NCI-H510A treated with DMSO at 0.1 percent for 48 hours (cell line): Measurements from ENCODE around the gene NPTX1.

ENCODE experiments used
- DNase-seq: peaks from one replicate; lab custom pipeline; 2025; lab: John Stamatoyannopoulos, UW

The NPTX1 gene

GRCh38 chr17:80443916-80444643 lies 32.3 kb downstream of the NPTX1 start:
- no peak for DNase-seq

- no peak for DNase-seq
These were observed 32.9 kb downstream of the NPTX1 start for GRCh38 chr17:80443498-80443897.

- no peak for DNase-seq
These were observed 33.6 kb downstream of the NPTX1 start for GRCh38 chr17:80442764-80443163.

- DNase-seq, result no peak
These were observed 34.1 kb downstream of the NPTX1 start for GRCh38 chr17:80442323-80442659.

- no peak for DNase-seq
These were observed 34.6 kb downstream of the NPTX1 start for GRCh38 chr17:80441598-80442322.

- DNase-seq, result no peak
These were observed 35.3 kb downstream of the NPTX1 start for GRCh38 chr17:80441133-80441578.

- DNase-seq, result no peak
These were observed 36.9 kb downstream of the NPTX1 start for GRCh38 chr17:80439499-80439898.

GRCh38 chr17:80438806-80439205 lies 37.6 kb downstream of the NPTX1 start:
- DNase-seq, result no peak

GRCh38 chr17:80437532-80437931 lies 38.9 kb downstream of the NPTX1 start:
- DNase-seq, result no peak

- no peak for DNase-seq
These were observed 42.3 kb downstream of the NPTX1 start for GRCh38 chr17:80433916-80434666.

GRCh38 chr17:80432961-80433550 lies 43.4 kb downstream of the NPTX1 start:
- DNase-seq, result no peak

- no peak for DNase-seq
These were observed 44.0 kb downstream of the NPTX1 start for GRCh38 chr17:80432350-80432955.

- DNase-seq, result no peak
These were observed 44.9 kb downstream of the NPTX1 start for GRCh38 chr17:80431246-80432195.

- no peak for DNase-seq
These were observed 45.8 kb downstream of the NPTX1 start for GRCh38 chr17:80430446-80431245.

- DNase-seq, result no peak
These were observed 46.8 kb downstream of the NPTX1 start for GRCh38 chr17:80429356-80430275.

- DNase-seq, result no peak
These were observed 47.6 kb downstream of the NPTX1 start for GRCh38 chr17:80428796-80429195.

GRCh38 chr17:80428363-80428762 lies 48.0 kb downstream of the NPTX1 start:
- no peak for DNase-seq

- DNase-seq, result no peak
These were observed 48.8 kb downstream of the NPTX1 start for GRCh38 chr17:80427366-80428282.
